GM12874 (cell line): ENCODE data around the gene GPR83.

Experiments
- CTCF ChIP-seq: IDR thresholded peaks from 2 replicates; pipeline ENCODE4 v1.5.1; 2011; ENCODE audit warnings: low read depth, mild to moderate bottlenecking, control low read depth, low read length, moderate library complexity; ENCODE audit not compliant: insufficient read depth

GPR83 gene

GRCh38 chr11:94328587-94329080, 72.6 kb downstream of the GPR83 start:
- no peak for TF ChIP-seq CTCF
